Measurements from ENCODE around the gene SPATA31E1. TPM values are rescaled to one million over a fixed set of nuclear protein-coding genes. Genes with fewer than 3 reads are reported as not detected.

SPATA31E1 gene
- total and polyA plus RNA-seq, 2 donors (not counting 1 experiment from before 2014, with no cell fraction given), result not detected

DNA sequence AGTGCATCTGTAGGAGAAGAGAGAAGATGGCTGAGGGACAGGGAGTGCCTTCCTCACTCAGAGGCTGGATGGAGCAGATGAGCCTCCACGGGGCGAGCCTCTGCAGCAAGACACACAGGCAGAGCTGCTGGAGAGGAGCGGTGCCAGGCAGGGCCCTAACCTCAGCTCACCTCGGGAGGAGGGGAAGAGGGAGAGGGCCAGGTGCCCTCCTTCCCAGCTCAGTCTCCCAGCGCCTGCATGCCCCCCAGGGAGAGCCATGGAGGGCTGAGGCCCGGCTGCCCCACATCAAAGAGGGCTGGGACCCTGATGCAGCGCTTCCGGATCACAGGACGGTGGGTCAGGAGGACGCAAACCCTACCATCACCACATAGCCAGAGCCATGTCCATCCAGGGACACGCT, 13.6 kb upstream of the SPATA31E1 start:
- H3K4me1 ChIP-seq (ENCODE audit: control insufficient read depth, extremely low read depth, insufficient read depth, low read length), result no peaks in the 10 kb centered on the region
- no peak overlapping the region for H3K4me3 ChIP-seq (replicated peaks in 1 of 4; ENCODE audit: control extremely low read depth in 1 of 4, insufficient read depth in 1 of 4, low read depth in 3 of 4, low read length in 4 of 4)
- DNase-seq (ENCODE audit: low read depth in 2 of 2), result no peak
- no peak overlapping the region for H3K4me2 ChIP-seq (ENCODE audit: extremely low read depth, insufficient read depth, low read length)
- no peaks in the 10 kb centered on the region for H3K27me3 ChIP-seq (ENCODE audit: control insufficient read depth, insufficient read depth, low read length)
- H3K36me3 ChIP-seq (ENCODE audit: control insufficient read depth, insufficient read depth, low read length), result no peaks in the 10 kb centered on the region
- no peaks in the 10 kb centered on the region for H3K9me3 ChIP-seq (ENCODE audit: control insufficient read depth, insufficient read depth, low read depth, low read length)
- H4K20me1 ChIP-seq (ENCODE audit: control insufficient read depth, extremely low read depth, insufficient read depth, low read length), result no peaks in the 10 kb centered on the region
- H3K27ac ChIP-seq (ENCODE audit: insufficient read depth, low read length), result no peak overlapping the region
- H3K79me2 ChIP-seq (ENCODE audit: control insufficient read depth, insufficient read depth, low read length), result no peaks in the 10 kb centered on the region
- H2AFZ ChIP-seq (ENCODE audit: low read length), result no peak overlapping the region
- TF ChIP-seq, protein P1, sequence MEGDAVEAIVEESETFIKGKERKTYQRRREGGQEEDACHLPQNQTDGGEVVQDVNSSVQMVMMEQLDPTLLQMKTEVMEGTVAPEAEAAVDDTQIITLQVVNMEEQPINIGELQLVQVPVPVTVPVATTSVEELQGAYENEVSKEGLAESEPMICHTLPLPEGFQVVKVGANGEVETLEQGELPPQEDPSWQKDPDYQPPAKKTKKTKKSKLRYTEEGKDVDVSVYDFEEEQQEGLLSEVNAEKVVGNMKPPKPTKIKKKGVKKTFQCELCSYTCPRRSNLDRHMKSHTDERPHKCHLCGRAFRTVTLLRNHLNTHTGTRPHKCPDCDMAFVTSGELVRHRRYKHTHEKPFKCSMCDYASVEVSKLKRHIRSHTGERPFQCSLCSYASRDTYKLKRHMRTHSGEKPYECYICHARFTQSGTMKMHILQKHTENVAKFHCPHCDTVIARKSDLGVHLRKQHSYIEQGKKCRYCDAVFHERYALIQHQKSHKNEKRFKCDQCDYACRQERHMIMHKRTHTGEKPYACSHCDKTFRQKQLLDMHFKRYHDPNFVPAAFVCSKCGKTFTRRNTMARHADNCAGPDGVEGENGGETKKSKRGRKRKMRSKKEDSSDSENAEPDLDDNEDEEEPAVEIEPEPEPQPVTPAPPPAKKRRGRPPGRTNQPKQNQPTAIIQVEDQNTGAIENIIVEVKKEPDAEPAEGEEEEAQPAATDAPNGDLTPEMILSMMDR (conservative IDR thresholded peaks at IDR 0.05 in 1 of 2, IDR thresholded peaks at IDR 0.05 in 1 of 2; ENCODE audit: low read depth in 1 of 2, low read length in 2 of 2), result no peak
- no peak for TF ChIP-seq EZH2 (IDR thresholded peaks at IDR 0.05; ENCODE audit: low read length, missing control alignments)
- H3K9ac ChIP-seq (ENCODE audit: insufficient read depth, low read length), result no peak overlapping the region

DNA sequence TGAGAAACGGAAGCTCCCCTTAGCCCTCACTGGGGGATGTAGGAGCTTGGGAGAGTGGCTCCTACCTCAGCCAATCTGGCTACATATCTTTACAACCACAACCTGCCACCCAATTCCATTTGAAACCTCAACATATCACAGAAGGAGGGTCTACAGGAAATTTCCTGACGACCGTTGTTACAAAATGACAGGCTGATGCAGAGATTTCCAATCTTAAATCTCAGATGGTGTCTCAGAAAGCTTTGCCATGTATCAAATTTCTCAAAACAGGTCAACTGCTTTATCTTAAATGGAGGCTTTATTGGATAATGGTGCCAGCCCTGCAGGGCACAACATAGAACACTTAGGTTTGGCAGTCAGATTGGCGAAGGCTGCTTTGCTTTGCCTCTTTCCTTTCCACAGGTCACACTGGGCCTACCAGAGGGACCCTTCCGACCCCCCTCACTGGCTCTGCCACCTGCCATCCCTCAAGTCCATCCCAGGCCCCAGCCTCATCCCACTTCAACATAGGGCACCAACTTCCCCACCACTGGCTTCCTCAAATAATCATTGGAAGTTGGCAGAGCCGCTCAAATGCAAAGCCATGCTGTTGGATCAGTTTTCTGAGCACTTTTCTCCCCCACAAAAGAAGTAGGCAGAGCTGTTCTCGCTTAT, 11.1 kb upstream of the SPATA31E1 start:
- Histone ChIP-seq H3K9ac (ENCODE audit: insufficient read depth, low read length) (no peak overlapping the region), H4K20me1 (ENCODE audit: control insufficient read depth, extremely low read depth, insufficient read depth, low read length) (no peaks in the 10 kb centered on the region), H3K27me3 (ENCODE audit: control insufficient read depth, insufficient read depth, low read length) (no peaks in the 10 kb centered on the region), H3K4me2 (ENCODE audit: extremely low read depth, insufficient read depth, low read length) (no peak overlapping the region), H3K9me3 (ENCODE audit: control insufficient read depth, insufficient read depth, low read depth, low read length) (no peaks in the 10 kb centered on the region), H2AFZ (ENCODE audit: low read length) (no peak overlapping the region), H3K4me1 (ENCODE audit: control insufficient read depth, extremely low read depth, insufficient read depth, low read length) (no peaks in the 10 kb centered on the region), H3K4me3 (replicated peaks in 1 of 4; ENCODE audit: control extremely low read depth in 1 of 4, insufficient read depth in 1 of 4, low read depth in 3 of 4, low read length in 4 of 4) (no peak overlapping the region), H3K27ac (ENCODE audit: insufficient read depth, low read length) (no peak overlapping the region), H3K79me2 (ENCODE audit: control insufficient read depth, insufficient read depth, low read length) (no peaks in the 10 kb centered on the region), H3K36me3 (ENCODE audit: control insufficient read depth, insufficient read depth, low read length) (no peaks in the 10 kb centered on the region)
- TF ChIP-seq, protein P1 (conservative IDR thresholded peaks at IDR 0.05 in 1 of 2, IDR thresholded peaks at IDR 0.05 in 1 of 2; ENCODE audit: low read depth in 1 of 2, low read length in 2 of 2), result no peak
- TF ChIP-seq EZH2 (IDR thresholded peaks at IDR 0.05; ENCODE audit: low read length, missing control alignments), result no peak
- DNase-seq (ENCODE audit: low read depth in 2 of 2), result no peak

DNA sequence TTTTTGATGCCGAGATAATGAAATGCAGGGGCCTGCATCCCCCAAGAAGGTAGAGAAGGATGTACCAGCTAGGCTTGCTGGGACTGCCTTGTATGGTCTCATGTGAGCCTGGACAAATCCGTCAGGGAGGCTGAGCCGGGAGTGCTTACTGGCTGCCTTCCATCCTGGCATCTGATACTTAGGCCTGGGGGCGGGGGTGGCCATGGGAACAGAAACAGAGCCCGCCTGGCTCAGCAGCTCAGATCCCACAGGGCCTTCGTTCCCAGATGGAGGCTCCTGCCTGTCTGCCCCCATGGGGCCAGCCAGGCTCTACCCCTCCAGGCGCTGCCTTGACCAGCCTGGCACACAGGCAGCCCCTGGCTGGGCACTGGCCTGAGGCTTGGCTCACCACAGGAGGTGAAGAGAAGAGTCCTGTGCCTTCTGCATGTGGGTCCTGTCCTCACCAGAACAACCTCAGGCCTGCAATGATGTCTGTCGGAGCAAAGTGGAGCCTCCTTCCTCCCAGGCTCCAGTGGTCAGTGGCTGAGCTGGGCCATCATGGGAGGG, 10.5 kb upstream of the SPATA31E1 start:
- H4K20me1 ChIP-seq (ENCODE audit: control insufficient read depth, extremely low read depth, insufficient read depth, low read length), result no peaks in the 10 kb centered on the region
- H3K36me3 ChIP-seq (ENCODE audit: control insufficient read depth, insufficient read depth, low read length), result no peaks in the 10 kb centered on the region
- H3K9me3 ChIP-seq (ENCODE audit: control insufficient read depth, insufficient read depth, low read depth, low read length), result no peaks in the 10 kb centered on the region
- no peak overlapping the region for H2AFZ ChIP-seq (ENCODE audit: low read length)
- H3K9ac ChIP-seq (ENCODE audit: insufficient read depth, low read length), result no peak overlapping the region
- no peaks in the 10 kb centered on the region for H3K27me3 ChIP-seq (ENCODE audit: control insufficient read depth, insufficient read depth, low read length)
- no peaks in the 10 kb centered on the region for H3K4me1 ChIP-seq (ENCODE audit: control insufficient read depth, extremely low read depth, insufficient read depth, low read length)
- no peak overlapping the region for H3K4me2 ChIP-seq (ENCODE audit: extremely low read depth, insufficient read depth, low read length)
- peak; percentile 38 to 54 for DNase-seq (ENCODE audit: low read depth in 2 of 2)
- no peak overlapping the region for H3K4me3 ChIP-seq (replicated peaks in 1 of 4; ENCODE audit: control extremely low read depth in 1 of 4, insufficient read depth in 1 of 4, low read depth in 3 of 4, low read length in 4 of 4)
- H3K27ac ChIP-seq (ENCODE audit: insufficient read depth, low read length), result no peak overlapping the region
- H3K79me2 ChIP-seq (ENCODE audit: control insufficient read depth, insufficient read depth, low read length), result no peaks in the 10 kb centered on the region
- TF ChIP-seq, protein P1 (conservative IDR thresholded peaks at IDR 0.05 in 1 of 2, IDR thresholded peaks at IDR 0.05 in 1 of 2; ENCODE audit: low read depth in 1 of 2, low read length in 2 of 2), result no peak
- TF ChIP-seq EZH2 (IDR thresholded peaks at IDR 0.05; ENCODE audit: low read length, missing control alignments), result no peak

Data from fibroblast of lung (primary cell).